ENCODE data around the gene PSMC5.
"Not testable (repeated sequence)": the region's sequence is repeated elsewhere in the genome, so short reads cannot be mapped to it uniquely, and the experiment has no call there.

- not testable (repeated sequence) for TF ChIP-seq POLR2A (IDR thresholded peaks at IDR 0.05; ENCODE audit: low read depth, low read length); CTCF (IDR thresholded peaks at IDR 0.05; ENCODE audit: extremely low read depth in 1 of 2, insufficient read depth in 1 of 2, low read depth in 1 of 2, low read length in 2 of 2); EZH2 (IDR thresholded peaks at IDR 0.05; ENCODE audit: borderline replicate concordance, low read depth, low read length, severe bottlenecking); POLR2AphosphoS5 (IDR thresholded peaks at IDR 0.05; ENCODE audit: insufficient read depth, low read depth, low read length); GATA2 (IDR thresholded peaks at IDR 0.05; ENCODE audit: insufficient read depth, insufficient read length, low read depth, low read length); FOS (IDR thresholded peaks at IDR 0.05; ENCODE audit: borderline replicate concordance, insufficient read depth, low read length); MYC (IDR thresholded peaks at IDR 0.05; ENCODE audit: low read depth, low read length); MAX (IDR thresholded peaks at IDR 0.05; ENCODE audit: insufficient read depth, insufficient read length)
Observed at GRCh38 chr17:63866625-63867024, 39.4 kb downstream of the PSMC5 start.
